SK-N-SH (cell line): Measurements from ENCODE around the gene ADAMTS17.

Experiments used
- EZH2phosphoT487 ChIP-seq: fragments of 200-600 bp; sonication (generic); IDR thresholded peaks from 2 replicates; pipeline ENCODE4 v1.6.1; 2017; ENCODE audit warnings: low read depth, mixed run types, mild to moderate bottlenecking, antibody characterized with exemption, moderate library complexity, borderline replicate concordance
- JUND ChIP-seq: IDR thresholded peaks from 2 replicates; pipeline ENCODE4 v1.4.0; 2012
- POLR2AphosphoS5 ChIP-seq: IDR thresholded peaks from 2 replicates; pipeline ENCODE4 v1.6.1; 2012; ENCODE audit warnings: low read depth, low read length
- RFX5 ChIP-seq: IDR thresholded peaks from 2 replicates; pipeline ENCODE4 v1.6.1; 2012; ENCODE audit warnings: mild to moderate bottlenecking, improper control_type of control experiment, low read length
- SMC3 ChIP-seq: IDR thresholded peaks from 2 replicates; pipeline ENCODE4 v1.6.1; 2012; ENCODE audit warnings: low read depth, low read length, improper control_type of control experiment
- TAF1 ChIP-seq: IDR thresholded peaks from 2 replicates; pipeline ENCODE4 v1.6.1; 2012; ENCODE audit warnings: low read depth, mild to moderate bottlenecking, low read length, moderate library complexity, borderline replicate concordance
- TF ChIP-seq, protein P1 (sequence below): fragments of 200-600 bp; sonication (generic); IDR thresholded peaks from 2 replicates; pipeline ENCODE4 v1.6.1; 2017; ENCODE audit warnings: antibody characterized with exemption, mild to moderate bottlenecking, moderate library complexity

DNA sequence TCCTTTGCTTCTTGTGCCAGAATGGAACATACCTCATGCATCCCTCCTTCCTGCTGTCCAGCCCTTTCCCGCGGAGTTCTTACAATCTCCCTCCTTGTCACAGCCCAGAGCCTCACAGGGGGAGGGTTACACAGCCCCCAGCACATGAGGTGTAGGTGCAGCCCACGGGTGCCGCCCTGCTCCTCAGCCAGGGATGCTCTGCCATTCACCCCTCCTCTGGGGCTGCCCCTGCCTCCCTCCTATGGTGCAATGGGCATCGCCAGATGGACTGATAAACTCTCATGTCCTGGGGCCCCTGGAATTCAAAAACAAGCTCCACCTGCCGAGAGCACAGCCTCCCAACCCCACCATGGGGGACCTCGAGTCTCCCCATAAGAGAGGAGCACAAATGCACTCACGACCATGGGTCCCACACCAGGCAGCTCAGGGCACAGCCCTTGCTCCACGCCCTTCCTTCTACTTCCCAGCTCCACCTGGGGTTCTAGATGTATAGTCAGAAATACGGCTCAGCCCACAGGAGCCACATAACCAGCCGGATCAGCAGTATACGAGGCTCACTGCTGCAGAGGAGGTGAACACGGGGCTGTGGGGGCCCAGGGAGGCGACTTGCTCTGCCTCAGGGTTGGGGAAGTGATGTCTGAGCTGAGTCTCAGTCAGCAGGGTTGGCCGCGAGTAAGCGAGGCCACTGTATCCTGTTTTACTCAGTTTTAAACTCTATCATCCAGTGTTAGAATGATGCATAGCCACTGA, 338.8 kb downstream of the ADAMTS17 start:
- TF ChIP-seq, protein P1, sequence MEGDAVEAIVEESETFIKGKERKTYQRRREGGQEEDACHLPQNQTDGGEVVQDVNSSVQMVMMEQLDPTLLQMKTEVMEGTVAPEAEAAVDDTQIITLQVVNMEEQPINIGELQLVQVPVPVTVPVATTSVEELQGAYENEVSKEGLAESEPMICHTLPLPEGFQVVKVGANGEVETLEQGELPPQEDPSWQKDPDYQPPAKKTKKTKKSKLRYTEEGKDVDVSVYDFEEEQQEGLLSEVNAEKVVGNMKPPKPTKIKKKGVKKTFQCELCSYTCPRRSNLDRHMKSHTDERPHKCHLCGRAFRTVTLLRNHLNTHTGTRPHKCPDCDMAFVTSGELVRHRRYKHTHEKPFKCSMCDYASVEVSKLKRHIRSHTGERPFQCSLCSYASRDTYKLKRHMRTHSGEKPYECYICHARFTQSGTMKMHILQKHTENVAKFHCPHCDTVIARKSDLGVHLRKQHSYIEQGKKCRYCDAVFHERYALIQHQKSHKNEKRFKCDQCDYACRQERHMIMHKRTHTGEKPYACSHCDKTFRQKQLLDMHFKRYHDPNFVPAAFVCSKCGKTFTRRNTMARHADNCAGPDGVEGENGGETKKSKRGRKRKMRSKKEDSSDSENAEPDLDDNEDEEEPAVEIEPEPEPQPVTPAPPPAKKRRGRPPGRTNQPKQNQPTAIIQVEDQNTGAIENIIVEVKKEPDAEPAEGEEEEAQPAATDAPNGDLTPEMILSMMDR, result no peak
- no peak for TF ChIP-seq POLR2AphosphoS5
- TF ChIP-seq SMC3, result no peak
- TF ChIP-seq RFX5, result no peak
- no peak for TF ChIP-seq TAF1
- TF ChIP-seq EZH2phosphoT487, result no peak
- TF ChIP-seq JUND, result no peak
